Measurements from ENCODE around the gene OR10K2. TPM values are rescaled to one million over a fixed set of nuclear protein-coding genes. Genes with fewer than 3 reads are reported as not detected.

The OR10K2 gene
- total RNA-seq: not detected

- H3K36me3 ChIP-seq: no peaks in the 10 kb centered on the region
- DNase-seq (ENCODE audit: low spot score): no peak
- TF ChIP-seq CTCF (IDR thresholded peaks at IDR 0.05): no peak
- no peak within 1 kb of the TSS for H3K4me3 ChIP-seq
- H3K27me3 ChIP-seq: no peaks in the 10 kb centered on the region
- no peak within 1 kb of the TSS for H3K27ac ChIP-seq
- no peaks in the 10 kb centered on the region for H3K4me1 ChIP-seq
- H3K9me3 ChIP-seq: peaks cover 0 to 11% of the 10 kb centered on the region in 2 donors
Observed at GRCh38 chr1:158426137-158426536, at the start of gene OR10K2. OR10K2 (minus strand) TSS chr1:158426237; CDS start chr1:158420866, 5,371 bp downstream.

GRCh38 chr1:158471920-158472319 is 45.9 kb upstream of the OR10K2 start, which contains the start of gene OR10R2:
OR10R2 (plus strand) TSS chr1:158472220; CDS start chr1:158472326, 106 bp downstream.
- no peak within 1 kb of the TSS for H3K27ac ChIP-seq
- H3K9me3 ChIP-seq: no peaks in the 10 kb centered on the region
- no peak within 1 kb of the TSS for H3K4me3 ChIP-seq
- DNase-seq (ENCODE audit: low spot score): no peak
- H3K27me3 ChIP-seq: no peaks in the 10 kb centered on the region
- H3K4me1 ChIP-seq: no peaks in the 10 kb centered on the region
- no peaks in the 10 kb centered on the region for H3K36me3 ChIP-seq
- TF ChIP-seq CTCF (IDR thresholded peaks at IDR 0.05): no peak

GRCh38 chr1:158461534-158461933 is 35.5 kb upstream of the OR10K2 start, which contains the start of gene OR10K1:
OR10K1 (plus strand) TSS chr1:158461834; CDS start chr1:158465562, 3,728 bp downstream.
- no peak for DNase-seq (ENCODE audit: low spot score)
- Histone ChIP-seq H3K27me3 (no peaks in the 10 kb centered on the region), H3K36me3 (no peaks in the 10 kb centered on the region), H3K4me3 (no peak within 1 kb of the TSS), H3K4me1 (no peaks in the 10 kb centered on the region), H3K9me3 (no peaks in the 10 kb centered on the region), H3K27ac (no peak within 1 kb of the TSS)
- TF ChIP-seq CTCF (IDR thresholded peaks at IDR 0.05): no peak

DNA sequence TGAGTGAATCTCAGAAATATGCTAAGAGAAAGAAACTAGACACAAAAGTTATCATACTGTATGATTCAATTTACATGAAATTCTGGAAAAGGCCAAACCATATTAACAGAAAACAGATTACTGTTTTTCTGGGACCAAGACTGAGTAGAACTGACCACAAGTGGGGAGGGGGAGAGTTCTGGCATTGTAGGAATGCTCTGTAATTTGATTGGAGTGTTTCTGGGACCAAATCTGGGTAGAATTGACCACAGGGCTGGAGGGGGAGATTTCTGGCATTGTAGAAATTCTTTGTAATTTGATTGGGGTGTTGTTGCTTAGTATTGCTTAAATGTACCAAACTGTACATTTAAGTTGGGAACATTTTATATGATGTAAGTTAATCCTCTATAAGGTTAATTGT is 32.2 kb upstream of the OR10K2 start:
- Histone ChIP-seq H3K4me3 (no peak overlapping the region), H3K4me1 (no peaks in the 10 kb centered on the region), H3K36me3 (no peaks in the 10 kb centered on the region), H3K9me3 (no peaks in the 10 kb centered on the region), H3K27ac (no peak overlapping the region), H3K27me3 (no peaks in the 10 kb centered on the region)
- TF ChIP-seq CTCF (IDR thresholded peaks at IDR 0.05): no peak
- DNase-seq (ENCODE audit: low spot score): no peak

DNA sequence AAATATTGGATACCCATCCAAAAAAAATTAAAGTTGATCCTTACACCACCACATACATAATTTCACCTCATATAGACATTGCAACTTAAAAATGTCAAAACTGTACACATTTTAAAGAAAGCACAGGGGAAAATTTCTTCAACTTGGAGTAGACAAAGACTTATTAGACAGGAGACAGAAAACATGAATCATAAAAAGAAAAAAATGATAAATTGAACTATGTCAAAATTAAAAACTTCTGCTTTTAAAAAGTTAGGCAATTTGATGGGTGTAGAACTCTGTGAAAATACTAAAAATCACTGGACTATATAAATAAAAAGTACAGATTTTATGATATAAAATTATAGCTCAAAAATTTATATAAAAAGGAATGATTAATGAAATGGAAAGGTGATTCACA is 31.2 kb upstream of the OR10K2 start:
- H3K4me3 ChIP-seq: no peak overlapping the region
- no peaks in the 10 kb centered on the region for H3K4me1 ChIP-seq
- no peak for DNase-seq (ENCODE audit: low spot score)
- H3K27me3 ChIP-seq: no peaks in the 10 kb centered on the region
- no peaks in the 10 kb centered on the region for H3K36me3 ChIP-seq
- H3K27ac ChIP-seq: no peak overlapping the region
- no peak for TF ChIP-seq CTCF (IDR thresholded peaks at IDR 0.05)
- no peaks in the 10 kb centered on the region for H3K9me3 ChIP-seq

DNA sequence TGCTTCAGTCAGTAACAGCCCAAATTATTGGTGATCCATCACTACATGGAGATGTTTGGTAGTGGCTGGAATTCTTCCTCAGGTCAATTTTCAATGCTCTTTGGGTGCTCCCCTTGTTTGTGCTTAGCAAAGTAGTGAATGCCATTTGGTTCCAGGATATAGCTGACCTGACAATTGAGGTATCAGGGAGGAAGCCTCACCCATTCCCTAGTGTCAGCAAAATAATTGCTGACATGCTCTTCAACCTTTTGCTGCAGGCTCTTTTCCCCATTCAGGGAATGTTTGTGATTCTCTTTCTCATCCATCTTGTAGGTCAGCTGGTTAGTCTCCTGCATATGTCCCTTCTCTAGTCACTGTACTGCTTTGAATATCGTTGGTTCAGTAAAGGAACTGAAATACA is 28.5 kb upstream of the OR10K2 start:
- H3K36me3 ChIP-seq: no peaks in the 10 kb centered on the region

More for the DNA sequence above, 28.5 kb upstream of the OR10K2 start:
- H3K27ac ChIP-seq: no peak overlapping the region
- DNase-seq (ENCODE audit: low spot score): no peak
- peaks cover 0 to 6% of the 10 kb centered on the region in 2 donors for H3K9me3 ChIP-seq
- no peak overlapping the region for H3K4me3 ChIP-seq
- H3K4me1 ChIP-seq: no peaks in the 10 kb centered on the region
- H3K27me3 ChIP-seq: no peaks in the 10 kb centered on the region
- no peak for TF ChIP-seq CTCF (IDR thresholded peaks at IDR 0.05)

Measured in right atrium auricular region (tissue), 2 donors.